ENCODE data around the gene C14orf132.
A peak's percentile ranks its signal among the peaks of the same experiment; 100 is the strongest.

C14orf132 gene

DNA sequence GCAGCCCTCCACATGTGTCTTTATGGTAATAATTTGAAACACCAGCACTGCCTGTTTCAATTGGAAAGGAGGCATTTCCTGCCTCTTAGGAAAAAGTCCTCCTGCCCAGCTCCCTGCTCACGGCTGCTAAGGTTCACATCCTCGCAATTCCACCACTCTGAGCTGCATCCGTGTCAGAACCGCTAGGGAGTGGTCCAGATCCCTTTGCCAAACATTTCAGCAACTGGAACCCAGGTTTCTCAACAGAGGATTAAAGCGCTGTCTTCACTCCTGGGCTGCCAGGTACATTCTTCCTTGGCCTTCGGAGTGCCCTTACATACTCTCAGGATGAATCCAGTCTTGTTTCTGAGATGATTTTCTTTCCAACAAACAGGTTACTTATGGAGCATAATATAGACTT is 23.3 kb downstream of the C14orf132 start:
- TF ChIP-seq CTCF (IDR thresholded peaks at IDR 0.05; ENCODE audit: low read length) (no peak), EZH2 (IDR thresholded peaks at IDR 0.05; ENCODE audit: borderline replicate concordance, low read length) (no peak)
- no peak overlapping the region for H3K27ac ChIP-seq (ENCODE audit: low read depth, low read length, poor library complexity, severe bottlenecking)

DNA sequence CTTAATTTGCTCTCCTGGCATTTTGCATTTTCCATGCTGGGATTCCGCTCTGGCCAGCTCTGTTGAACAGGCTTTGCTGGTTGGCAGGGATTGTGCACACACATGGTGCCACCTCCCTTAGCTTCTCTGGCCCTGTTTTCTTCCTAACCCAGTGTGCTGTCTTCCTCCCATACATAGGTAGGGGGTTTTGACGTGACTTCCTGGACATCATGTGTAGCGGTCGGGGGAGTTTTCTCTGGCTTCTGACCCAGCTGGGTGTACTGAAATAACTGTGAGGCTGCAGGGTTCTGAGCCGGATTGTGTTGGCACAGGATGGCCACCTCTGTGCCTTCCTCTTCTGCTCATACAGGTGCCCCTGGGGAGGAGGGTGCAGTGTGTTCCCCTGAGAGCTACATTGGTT is 25.7 kb downstream of the C14orf132 start:
- Histone ChIP-seq H3K9me3 (ENCODE audit: low read length) (no peaks in the 10 kb centered on the region), H3F3A (ENCODE audit: insufficient read depth, low read length) (no peaks in the 10 kb centered on the region), H3K4me1 (ENCODE audit: insufficient read depth, low read length, severe bottlenecking) (peaks cover 8% of the 10 kb centered on the region), H3K9me2 (ENCODE audit: low read depth, low read length) (no peaks in the 10 kb centered on the region), H3K9ac (ENCODE audit: low read length) (no peak overlapping the region), H4K20me1 (ENCODE audit: insufficient read depth, low read length) (no peaks in the 10 kb centered on the region), H3K27me3 (ENCODE audit: insufficient read depth, low read length) (no peaks in the 10 kb centered on the region; the same call in 1 of the 2 replicates), H3K4me2 (ENCODE audit: low read length) (no peak overlapping the region; the same call in 1 of the 2 replicates), H2AFZ (ENCODE audit: low read length) (no peak overlapping the region), H3K27ac (ENCODE audit: low read depth, low read length, poor library complexity, severe bottlenecking) (peak overlapping the region; percentile 12), H3K4me3 (ENCODE audit: low read depth, low read length, poor library complexity, severe bottlenecking) (no peak overlapping the region), H3K79me2 (ENCODE audit: insufficient read depth, low read length) (no peaks in the 10 kb centered on the region), H3K36me3 (ENCODE audit: insufficient read depth, low read length) (no peaks in the 10 kb centered on the region)
- TF ChIP-seq CTCF (IDR thresholded peaks at IDR 0.05; ENCODE audit: low read length) (no peak), EZH2 (IDR thresholded peaks at IDR 0.05; ENCODE audit: borderline replicate concordance, low read length) (no peak)

More for the DNA sequence above, 23.3 kb downstream of the C14orf132 start:
- no peak overlapping the region for H3K9ac ChIP-seq (ENCODE audit: low read length)
- no peaks in the 10 kb centered on the region for H4K20me1 ChIP-seq (ENCODE audit: insufficient read depth, low read length)
- no peaks in the 10 kb centered on the region for H3K36me3 ChIP-seq (ENCODE audit: insufficient read depth, low read length)
- H3K4me3 ChIP-seq (ENCODE audit: low read depth, low read length, poor library complexity, severe bottlenecking) = no peak overlapping the region
- H3F3A ChIP-seq (ENCODE audit: insufficient read depth, low read length) = no peaks in the 10 kb centered on the region
- H3K27me3 ChIP-seq (ENCODE audit: insufficient read depth, low read length) = no peaks in the 10 kb centered on the region; the same call in 1 of the 2 replicates
- no peaks in the 10 kb centered on the region for H3K79me2 ChIP-seq (ENCODE audit: insufficient read depth, low read length)
- no peaks in the 10 kb centered on the region for H3K9me3 ChIP-seq (ENCODE audit: low read length)
- H2AFZ ChIP-seq (ENCODE audit: low read length) = no peak overlapping the region
- H3K4me1 ChIP-seq (ENCODE audit: insufficient read depth, low read length, severe bottlenecking) = peaks cover 8% of the 10 kb centered on the region
- no peak overlapping the region for H3K4me2 ChIP-seq (ENCODE audit: low read length)
- no peaks in the 10 kb centered on the region for H3K9me2 ChIP-seq (ENCODE audit: low read depth, low read length)

DNA sequence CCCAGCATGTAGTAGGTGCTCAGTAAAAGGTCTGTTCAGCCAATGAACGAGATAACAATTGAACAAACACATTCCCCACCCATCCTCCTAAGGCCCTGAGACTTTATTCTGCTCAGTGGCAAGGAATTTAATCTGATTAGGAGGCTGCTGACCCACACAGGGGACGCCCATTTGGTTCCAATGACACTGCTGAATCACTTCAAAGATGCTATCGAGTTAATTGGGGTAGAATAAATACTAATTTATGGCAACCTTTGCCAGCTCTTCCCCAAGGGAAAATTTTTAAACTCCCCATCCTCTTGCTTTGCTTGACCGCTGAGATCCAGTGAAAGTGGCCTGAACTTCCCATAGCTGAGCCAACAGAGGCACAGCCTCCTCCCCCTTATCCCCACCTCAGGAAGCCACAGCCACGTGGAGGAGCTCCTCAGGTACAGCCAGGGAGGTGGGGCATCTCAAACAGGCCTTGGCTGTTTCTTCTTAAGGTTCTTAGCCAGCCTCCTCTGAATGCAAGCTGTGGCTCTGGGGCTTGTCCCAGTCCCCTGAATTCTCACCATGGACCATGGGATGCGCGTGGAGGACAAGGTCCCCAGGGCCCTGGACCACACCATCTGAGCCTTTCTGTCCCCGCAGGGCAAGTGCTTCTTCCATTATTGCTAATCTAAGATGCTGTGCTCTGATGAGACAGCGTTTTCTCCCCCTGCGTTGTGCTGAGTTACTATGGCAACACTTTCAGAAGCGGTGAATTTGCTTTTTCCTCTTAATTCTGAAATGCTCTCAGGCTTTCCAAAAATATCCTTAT is 26.7 kb downstream of the C14orf132 start:
- Histone ChIP-seq H3K9me2 (ENCODE audit: low read depth, low read length) (no peaks in the 10 kb centered on the region), H3K36me3 (ENCODE audit: insufficient read depth, low read length) (no peaks in the 10 kb centered on the region), H2AFZ (ENCODE audit: low read length) (no peak overlapping the region), H3K4me3 (ENCODE audit: low read depth, low read length, poor library complexity, severe bottlenecking) (no peak overlapping the region), H3K27me3 (ENCODE audit: insufficient read depth, low read length) (no peaks in the 10 kb centered on the region; the same call in 1 of the 2 replicates), H4K20me1 (ENCODE audit: insufficient read depth, low read length) (no peaks in the 10 kb centered on the region), H3F3A (ENCODE audit: insufficient read depth, low read length) (no peaks in the 10 kb centered on the region), H3K4me1 (ENCODE audit: insufficient read depth, low read length, severe bottlenecking) (peaks cover 8% of the 10 kb centered on the region), H3K27ac (ENCODE audit: low read depth, low read length, poor library complexity, severe bottlenecking) (no peak overlapping the region), H3K9me3 (ENCODE audit: low read length) (no peaks in the 10 kb centered on the region), H3K4me2 (ENCODE audit: low read length) (no peak overlapping the region), H3K9ac (ENCODE audit: low read length) (no peak overlapping the region), H3K79me2 (ENCODE audit: insufficient read depth, low read length) (no peaks in the 10 kb centered on the region)
- no peak for TF ChIP-seq EZH2 (IDR thresholded peaks at IDR 0.05; ENCODE audit: borderline replicate concordance, low read length)
- TF ChIP-seq CTCF (IDR thresholded peaks at IDR 0.05; ENCODE audit: low read length) = no peak
